Tibial nerve (tissue), 4 donors: ENCODE measurements around the gene ARPC2.

Source experiments
- EP300 ChIP-seq, 2 donors: sonication (generic); formaldehyde crosslinking; IDR thresholded peaks; one replicate each; pipeline ENCODE4 v1.6.1; 2017; ENCODE audit warnings: antibody characterized with exemption in 2 of 2, mild to moderate bottlenecking in 1 of 2
- POLR2A ChIP-seq, 2 donors: fragments of 450-650 bp; IDR thresholded peaks; one replicate each; pipeline ENCODE4 v1.6.1; 2017; ENCODE audit warnings: antibody characterized with exemption in 2 of 2, mild to moderate bottlenecking in 2 of 2, moderate library complexity in 2 of 2
- TF ChIP-seq, protein P1 (sequence below), 5 experiments: fragments of 200-600 bp in 3 of 5; fragments of 450-650 bp in 2 of 5; sonication (generic) in 3 of 5; IDR thresholded peaks; one replicate each; pipeline ENCODE4 v1.5.1; 2016 to 2019; ENCODE audit warnings: antibody characterized with exemption in 5 of 5, mild to moderate bottlenecking in 3 of 5, moderate library complexity in 2 of 5

DNA sequence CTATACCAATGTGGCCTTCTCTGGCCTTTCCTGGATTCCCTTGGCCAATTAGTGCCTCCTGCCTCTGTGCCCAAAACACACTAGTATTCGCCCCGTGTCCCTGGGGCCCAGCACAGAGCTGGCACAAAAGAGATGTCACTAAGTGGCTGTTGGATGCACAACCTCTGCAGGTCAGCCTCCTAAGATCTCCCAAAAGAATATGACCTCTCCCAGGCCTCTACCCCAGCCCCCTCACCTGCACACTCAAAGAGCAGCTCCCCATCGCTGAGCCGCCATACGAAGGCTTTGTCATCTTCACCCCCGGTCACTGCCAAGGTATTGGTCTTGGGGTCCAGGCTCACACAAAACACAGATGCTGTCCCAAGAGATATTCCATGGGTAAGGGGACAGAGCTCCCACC, 50.3 kb downstream of the ARPC2 start:
- TF ChIP-seq POLR2A (IDR thresholded peaks at IDR 0.05) = no peak
- TF ChIP-seq, protein P1, sequence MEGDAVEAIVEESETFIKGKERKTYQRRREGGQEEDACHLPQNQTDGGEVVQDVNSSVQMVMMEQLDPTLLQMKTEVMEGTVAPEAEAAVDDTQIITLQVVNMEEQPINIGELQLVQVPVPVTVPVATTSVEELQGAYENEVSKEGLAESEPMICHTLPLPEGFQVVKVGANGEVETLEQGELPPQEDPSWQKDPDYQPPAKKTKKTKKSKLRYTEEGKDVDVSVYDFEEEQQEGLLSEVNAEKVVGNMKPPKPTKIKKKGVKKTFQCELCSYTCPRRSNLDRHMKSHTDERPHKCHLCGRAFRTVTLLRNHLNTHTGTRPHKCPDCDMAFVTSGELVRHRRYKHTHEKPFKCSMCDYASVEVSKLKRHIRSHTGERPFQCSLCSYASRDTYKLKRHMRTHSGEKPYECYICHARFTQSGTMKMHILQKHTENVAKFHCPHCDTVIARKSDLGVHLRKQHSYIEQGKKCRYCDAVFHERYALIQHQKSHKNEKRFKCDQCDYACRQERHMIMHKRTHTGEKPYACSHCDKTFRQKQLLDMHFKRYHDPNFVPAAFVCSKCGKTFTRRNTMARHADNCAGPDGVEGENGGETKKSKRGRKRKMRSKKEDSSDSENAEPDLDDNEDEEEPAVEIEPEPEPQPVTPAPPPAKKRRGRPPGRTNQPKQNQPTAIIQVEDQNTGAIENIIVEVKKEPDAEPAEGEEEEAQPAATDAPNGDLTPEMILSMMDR (IDR thresholded peaks at IDR 0.05) = no peak
- no peak for TF ChIP-seq EP300 (IDR thresholded peaks at IDR 0.05)
